H7 (cell line): Measurements from ENCODE around the gene MAN1B1. TPM values are rescaled to one million over a fixed set of nuclear protein-coding genes. Genes with fewer than 3 reads are reported as not detected.
"Not testable (repeated sequence)": the region's sequence is repeated elsewhere in the genome, so short reads cannot be mapped to it uniquely, and the experiment has no call there.

Source experiments
- DNase-seq: peaks from one replicate; pipeline ENCODE4 v3.0.0; 2012
- H3K27me3 ChIP-seq: 2 replicates; pipeline ENCODE4 v1.6.0; 2011; ENCODE audit warnings: mild to moderate bottlenecking, low read length; ENCODE audit not compliant: control insufficient read depth, insufficient read depth
- H3K36me3 ChIP-seq: replicated peaks from 2 replicates; pipeline ENCODE4 v1.5.1; 2011; ENCODE audit warnings: low read length; ENCODE audit not compliant: control insufficient read depth, insufficient read depth
- H3K4me3 ChIP-seq: 2 replicates; pipeline ENCODE4 v1.5.1; 2011; ENCODE audit warnings: low read depth, mild to moderate bottlenecking, control low read depth, low read length, moderate library complexity; ENCODE audit not compliant: insufficient read depth
- total RNA-seq: library from RNA; depleted of rRNA; stranded (reverse); fragments of >200 nt; shearing (Covaris generic); gene quantifications from 2 replicates; pipeline ENCODE4 v1.2.3, GENCODE V29; 2014

MAN1B1 gene
- total RNA-seq, 1 experiment from 2014 or later: 70.9 TPM

DNA sequence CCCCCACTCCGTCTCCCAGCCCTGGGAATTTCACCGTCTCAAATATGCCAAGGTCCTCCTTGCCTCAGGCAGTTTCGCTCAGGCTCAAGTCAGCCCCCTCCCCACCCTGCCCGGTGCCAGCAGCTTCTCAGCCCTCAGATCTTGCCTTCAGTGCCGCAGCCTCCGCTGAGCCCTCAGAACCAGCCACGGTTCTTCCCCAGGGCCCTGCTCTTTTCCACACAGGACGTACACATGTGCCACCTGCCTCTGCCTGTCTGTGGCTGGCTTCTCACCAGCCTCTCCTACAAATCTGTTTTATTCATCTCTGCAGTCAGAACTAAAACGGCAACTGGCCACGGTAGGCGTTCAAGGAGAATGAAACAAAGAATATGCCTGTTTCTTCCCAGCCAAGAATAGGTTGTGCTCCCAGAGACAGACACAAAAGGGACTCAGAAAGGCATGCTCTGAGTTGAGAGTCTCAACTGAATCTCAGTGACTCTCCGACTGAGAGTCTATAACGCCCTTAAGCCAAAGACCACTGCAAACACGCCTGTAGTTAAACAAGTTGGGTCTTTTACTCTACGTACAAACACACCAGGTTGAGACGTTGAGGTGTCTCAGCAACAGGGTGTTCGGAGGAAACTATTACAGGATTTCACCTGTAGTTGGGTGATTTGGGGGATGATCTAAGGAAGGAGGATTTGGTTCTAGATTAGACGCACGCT is 41.5 kb downstream of the MAN1B1 start:
- Histone ChIP-seq H3K36me3 (no peaks in the 10 kb centered on the region), H3K27me3 (peaks cover 8% of the 10 kb centered on the region), H3K4me3 (no peak overlapping the region; the same call in 1 of the 2 replicates)
- peak; percentile 51 for DNase-seq

DNA sequence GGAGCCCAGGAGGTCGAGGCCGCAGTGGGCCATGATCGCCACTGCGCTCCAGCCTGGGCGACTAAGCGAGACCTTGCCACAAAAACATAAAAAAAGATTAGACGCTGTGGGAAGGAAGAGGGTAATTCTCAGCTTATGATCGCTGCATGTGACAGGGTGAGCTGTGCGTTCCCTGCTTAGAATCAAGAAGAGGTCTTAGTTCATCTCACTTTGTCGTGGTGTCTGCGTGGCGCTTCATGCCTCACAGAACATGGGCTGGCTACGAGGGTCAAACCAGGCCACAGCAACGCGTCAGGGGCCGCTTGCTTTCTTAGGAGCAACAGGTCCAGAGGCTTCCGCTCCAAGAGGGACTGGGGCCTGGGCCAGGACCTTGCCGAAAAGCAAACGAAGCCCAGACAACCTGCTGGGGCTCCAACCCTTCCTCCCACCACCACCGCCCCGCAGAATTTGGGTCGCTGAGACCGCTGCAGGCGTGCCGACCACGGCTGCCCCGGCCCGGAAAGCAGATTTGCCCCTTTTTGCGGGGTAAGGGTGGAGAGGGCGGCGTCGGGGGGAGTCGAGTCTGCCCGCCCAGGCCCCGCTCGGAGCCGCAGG is 42.2 kb downstream of the MAN1B1 start:
- peak; percentile 72 for DNase-seq
- peak overlapping the region; percentile 81 for H3K4me3 ChIP-seq

DNA sequence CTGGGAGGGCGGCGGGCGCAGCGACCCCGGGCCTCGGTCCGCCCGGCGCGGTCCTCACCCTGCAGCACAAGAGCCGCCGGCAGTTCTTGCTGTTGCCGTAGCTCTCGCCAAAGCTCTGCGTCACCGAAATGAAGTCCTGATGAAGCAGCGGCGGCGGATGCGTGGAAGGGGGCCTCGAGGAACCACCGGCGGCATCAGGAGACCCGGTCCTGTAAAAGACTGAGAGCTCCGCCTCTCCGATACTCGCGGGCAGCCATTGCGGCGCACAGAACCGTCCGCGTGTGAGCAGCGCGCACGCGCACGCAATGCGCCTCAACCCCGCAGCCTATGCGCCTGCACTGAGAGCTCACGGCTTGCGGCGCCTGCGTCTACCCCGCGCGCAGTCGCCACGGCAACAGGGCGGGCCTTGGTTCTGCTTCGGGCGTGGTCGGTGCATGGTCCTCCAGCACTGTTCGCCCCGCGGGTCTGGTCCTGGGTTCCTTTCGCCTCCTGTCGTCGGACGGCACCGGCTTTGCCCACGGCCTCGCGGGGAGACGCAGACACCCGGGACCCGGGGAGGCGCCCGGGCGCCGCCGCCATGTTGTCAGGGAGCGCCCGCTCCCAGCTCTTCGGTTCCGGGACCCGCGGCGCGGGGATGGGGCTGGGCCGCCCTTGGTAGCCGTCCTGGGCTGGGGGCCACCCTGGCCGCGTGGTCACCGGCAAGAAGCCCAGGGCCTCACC is 42.8 kb downstream of the MAN1B1 start:
- DNase-seq: peak; percentile 98
- Histone ChIP-seq H3K4me3 (peak overlapping the region; percentile 81), H3K36me3 (no peaks in the 10 kb centered on the region), H3K27me3 (peaks cover 8% of the 10 kb centered on the region)

More for the DNA sequence above, 42.2 kb downstream of the MAN1B1 start:
- no peaks in the 10 kb centered on the region for H3K36me3 ChIP-seq
- peaks cover 8% of the 10 kb centered on the region for H3K27me3 ChIP-seq

DNA sequence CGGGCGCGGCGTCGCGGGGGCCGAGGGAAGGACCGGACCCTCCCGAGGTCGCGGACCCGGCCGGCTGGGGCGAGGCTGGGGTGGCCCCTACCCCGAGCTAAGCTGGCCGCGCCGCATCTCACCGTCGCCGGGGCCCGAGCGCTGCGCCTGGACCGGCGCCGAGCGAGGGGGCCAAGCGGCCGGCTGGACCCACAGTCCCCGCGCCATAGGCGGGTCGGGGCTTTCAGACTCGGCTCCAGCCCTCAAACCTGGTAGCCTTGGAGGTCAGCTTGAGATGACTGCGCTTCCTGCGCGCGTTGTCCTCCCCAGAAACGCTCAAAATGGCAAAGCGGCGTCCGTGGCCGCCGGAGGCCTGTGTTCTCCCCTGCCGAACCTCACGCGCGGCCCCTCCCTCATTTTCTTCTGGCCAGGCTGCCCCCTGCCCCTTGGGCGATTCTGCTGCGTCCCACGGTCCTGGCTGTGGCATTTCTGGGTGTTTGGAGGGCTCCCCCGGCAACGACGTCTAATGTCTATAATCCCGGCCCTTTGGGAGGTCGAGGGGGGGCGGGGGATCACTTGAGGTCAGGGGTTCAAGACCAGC is 43.5 kb downstream of the MAN1B1 start:
- Histone ChIP-seq H3K27me3 (peaks cover 8% of the 10 kb centered on the region), H3K4me3 (peak overlapping the region; percentile 81), H3K36me3 (no peaks in the 10 kb centered on the region)
- DNase-seq: no peak

DNA sequence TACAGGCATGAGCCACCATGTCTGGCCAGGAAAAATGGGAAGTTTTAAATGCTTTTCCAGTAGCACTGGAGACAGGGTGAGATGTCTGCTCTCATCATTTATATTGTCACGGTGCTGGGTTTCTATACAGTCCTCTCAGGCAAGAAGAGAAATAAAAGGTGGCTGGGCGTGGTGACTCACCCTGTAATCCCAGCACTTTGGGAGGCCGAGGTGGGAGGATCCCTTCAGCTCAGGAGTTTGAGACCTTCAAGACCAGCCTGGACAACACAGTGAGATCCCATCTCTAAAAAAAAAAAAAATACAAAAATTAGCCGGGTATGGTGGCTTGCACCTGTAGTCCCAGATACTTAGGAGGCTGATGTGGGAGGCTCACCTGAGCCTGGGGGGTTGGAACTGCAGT is 47.4 kb downstream of the MAN1B1 start:
- H3K4me3 ChIP-seq: no peak overlapping the region
- DNase-seq: no peak
- H3K36me3 ChIP-seq: no peaks in the 10 kb centered on the region
- H3K27me3 ChIP-seq: peaks cover 36% of the 10 kb centered on the region

DNA sequence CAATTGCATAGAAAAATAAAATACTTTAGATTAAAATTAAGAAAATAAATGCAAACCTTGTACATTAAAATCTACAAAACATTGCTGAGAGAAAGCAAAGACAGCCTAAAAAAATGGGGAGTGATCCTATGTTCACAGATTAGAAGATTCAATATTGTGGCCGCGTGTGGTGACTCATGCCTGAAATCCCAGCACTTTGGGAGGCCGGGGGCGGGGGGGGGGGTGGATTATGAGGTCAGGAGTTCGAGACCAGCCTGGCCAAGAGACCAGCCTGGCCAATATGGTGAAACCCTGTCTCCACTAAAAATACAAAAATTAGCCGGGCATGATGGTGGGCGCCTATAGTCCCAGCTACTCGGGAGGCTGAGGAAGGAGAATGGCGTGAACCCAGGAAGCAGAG is 48.4 kb downstream of the MAN1B1 start:
- DNase-seq, H3K4me3 ChIP-seq, H3K36me3 ChIP-seq: not testable (repeated sequence)
- H3K27me3 ChIP-seq: peaks cover 46% of the 10 kb centered on the region

DNA sequence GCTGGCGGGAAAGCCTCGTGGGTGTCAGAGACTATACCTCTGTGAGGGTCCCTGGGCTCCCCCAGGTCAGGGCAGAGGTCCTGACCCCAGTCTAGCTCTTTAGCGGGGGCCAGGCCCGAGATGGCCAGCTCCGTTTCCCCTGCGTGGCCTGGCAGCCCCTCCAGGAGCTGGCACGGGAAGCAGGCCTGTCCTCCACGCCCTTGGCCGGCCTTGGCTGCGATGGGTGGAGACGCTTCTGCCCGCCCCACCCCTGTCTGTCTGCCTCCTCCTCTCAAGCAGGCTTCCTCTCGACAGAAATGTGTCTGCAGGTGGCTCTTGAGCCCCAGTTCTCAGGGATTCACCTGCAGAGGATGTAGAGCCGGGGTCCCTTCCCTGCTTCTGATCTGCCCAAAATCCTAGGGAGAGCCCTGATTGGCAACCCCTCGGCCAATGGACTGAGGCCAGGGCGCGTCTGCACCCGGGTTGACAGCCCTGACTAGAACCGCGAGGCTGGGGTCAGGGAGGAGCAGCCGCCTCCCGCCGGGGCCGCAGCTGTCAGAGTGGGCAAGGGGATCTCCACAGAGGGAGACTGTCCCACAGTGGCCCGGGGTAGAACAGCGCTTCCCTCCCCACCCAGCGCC is 49.6 kb downstream of the MAN1B1 start:
- peaks cover 48% of the 10 kb centered on the region for H3K27me3 ChIP-seq
- H3K4me3 ChIP-seq: no peak overlapping the region
- DNase-seq: peak; percentile 86
- H3K36me3 ChIP-seq: no peaks in the 10 kb centered on the region

DNA sequence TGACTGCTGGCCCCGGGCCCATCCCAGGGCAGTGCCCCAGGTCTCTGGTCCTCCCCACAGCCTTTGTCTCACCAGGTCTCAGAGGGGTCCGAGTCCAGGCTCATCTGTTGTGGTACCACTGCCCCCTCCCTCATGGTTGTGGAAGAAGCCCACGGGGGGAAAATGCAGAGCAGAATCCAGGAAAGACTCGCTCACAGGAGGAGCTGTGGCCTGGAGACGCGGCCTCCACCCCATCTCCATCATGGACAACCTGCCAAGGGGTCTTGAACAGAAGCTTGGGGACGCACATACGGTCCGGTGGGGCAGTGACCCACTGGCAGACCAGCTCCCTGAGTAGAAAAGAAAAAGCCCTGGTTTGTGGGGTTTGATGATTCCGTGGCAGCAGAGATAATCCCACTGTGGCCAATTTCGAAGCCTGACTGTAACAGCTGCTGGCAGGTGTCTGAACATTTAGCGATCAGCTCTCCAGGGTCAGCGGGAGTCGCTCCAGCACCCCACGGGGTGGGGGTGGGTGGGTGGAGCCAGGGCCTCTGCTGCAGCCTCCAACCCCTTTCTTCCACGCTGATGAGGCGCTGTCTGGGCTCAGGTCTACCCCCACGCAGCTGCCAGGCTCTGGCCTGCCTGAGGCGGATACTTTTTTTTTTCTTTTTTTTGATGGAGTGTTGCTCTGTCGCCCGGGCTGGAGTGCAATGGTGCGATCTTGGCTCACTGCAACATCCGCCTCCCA is 50.3 kb downstream of the MAN1B1 start:
- H3K4me3 ChIP-seq: no peak overlapping the region
- DNase-seq: peak; percentile 49
- peaks cover 51% of the 10 kb centered on the region for H3K27me3 ChIP-seq
- H3K36me3 ChIP-seq: no peaks in the 10 kb centered on the region

DNA sequence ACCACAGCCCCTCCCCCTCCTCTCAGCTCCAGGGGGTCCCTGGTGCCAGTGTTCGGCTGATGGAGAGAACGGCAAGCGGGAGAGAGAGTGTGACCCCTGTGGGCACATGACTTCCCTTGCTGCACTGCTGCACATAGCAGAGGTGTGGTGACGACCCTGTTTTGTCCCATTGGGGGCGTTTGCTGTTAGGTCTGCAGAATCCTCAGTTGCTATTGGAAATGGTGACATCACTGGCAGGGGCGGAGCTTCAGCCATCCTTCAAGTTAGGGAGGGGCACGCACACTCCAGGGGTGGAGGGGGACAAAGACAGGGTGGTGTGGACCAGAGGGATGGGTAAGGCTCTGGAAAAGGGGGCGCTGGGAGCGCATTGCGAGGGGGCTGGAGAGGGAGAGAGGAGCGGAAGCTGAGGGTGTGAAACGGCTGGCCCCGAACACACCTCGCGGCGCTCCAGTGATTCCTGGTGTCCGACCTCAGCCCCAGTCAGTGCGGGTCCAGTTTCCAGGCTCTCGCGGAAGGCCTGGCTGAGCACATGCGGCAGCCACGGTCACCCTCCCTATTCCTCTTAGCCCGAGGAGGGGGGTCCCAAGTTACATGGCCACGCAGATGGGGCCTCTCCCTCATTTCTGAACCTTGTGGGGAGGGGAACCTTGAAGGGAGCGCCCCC is 51.4 kb downstream of the MAN1B1 start:
- peak overlapping the region; percentile 1; the same call in 1 of the 2 replicates for H3K4me3 ChIP-seq
- DNase-seq: peak; percentile 89
- peaks cover 55% of the 10 kb centered on the region for H3K27me3 ChIP-seq
- H3K36me3 ChIP-seq: no peaks in the 10 kb centered on the region

DNA sequence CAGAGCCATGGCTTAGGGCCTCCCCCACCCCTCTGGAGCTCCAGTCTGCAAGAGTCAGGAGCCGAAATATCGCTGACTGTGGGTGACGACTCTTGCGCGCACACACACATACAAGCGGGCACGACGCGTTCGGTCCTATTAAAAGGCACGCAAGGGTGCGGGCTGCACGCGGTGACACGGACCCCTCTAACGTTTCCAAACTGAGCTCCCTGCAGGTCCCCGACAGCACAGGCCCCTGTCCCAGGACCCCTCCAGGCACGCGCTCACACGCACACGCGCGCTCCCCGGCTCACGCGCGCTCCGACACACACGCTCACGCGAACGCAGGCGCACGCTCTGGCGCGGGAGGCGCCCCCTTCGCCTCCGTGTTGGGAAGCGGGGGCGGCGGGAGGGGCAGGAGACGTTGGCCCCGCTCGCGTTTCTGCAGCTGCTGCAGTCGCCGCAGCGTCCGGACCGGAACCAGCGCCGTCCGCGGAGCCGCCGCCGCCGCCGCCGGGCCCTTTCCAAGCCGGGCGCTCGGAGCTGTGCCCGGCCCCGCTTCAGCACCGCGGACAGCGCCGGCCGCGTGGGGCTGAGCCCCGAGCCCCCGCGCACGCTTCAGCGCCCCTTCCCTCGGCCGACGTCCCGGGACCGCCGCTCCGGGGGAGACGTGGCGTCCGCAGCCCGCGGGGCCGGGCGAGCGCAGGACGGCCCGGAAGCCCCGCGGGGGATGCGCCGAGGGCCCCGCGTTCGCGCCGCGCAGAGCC is 52.1 kb downstream of the MAN1B1 start, which contains the start of gene GRIN1:
TSS of gene GRIN1 (plus strand) at position 433 of the 746 bp plus-strand sequence. CDS start 333 bp downstream, outside the sequence.
- Histone ChIP-seq H3K27me3 (peaks cover 55% of the 10 kb centered on the region), H3K36me3 (no peaks in the 10 kb centered on the region), H3K4me3 (peak within 1 kb of the TSS; percentile 1; the same call in 1 of the 2 replicates)
- peak; percentile 96 for DNase-seq

DNA sequence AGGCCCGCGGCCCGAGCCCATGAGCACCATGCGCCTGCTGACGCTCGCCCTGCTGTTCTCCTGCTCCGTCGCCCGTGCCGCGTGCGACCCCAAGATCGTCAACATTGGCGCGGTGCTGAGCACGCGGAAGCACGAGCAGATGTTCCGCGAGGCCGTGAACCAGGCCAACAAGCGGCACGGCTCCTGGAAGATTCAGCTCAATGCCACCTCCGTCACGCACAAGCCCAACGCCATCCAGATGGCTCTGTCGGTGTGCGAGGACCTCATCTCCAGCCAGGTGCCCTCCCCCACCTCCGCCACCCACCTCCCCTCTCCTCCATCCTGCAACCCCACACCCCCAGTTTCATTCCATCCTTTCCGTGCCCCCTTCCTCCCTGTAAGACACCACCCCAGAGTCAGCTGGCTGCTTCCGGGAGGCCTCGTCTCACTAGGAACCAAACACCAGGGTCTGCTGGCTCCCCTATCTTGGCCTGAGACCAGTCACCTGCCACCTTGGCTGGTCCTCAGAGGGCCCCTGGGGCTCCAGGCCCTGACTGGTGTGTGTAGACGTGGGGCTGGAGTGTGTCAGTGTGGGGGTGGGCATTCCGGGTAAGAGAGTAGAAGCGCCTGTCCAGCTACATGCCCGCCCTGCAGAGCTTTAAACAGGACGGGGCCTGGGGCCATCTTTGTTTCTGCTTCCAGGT is 52.8 kb downstream of the MAN1B1 start:
- Histone ChIP-seq H3K27me3 (peaks cover 55% of the 10 kb centered on the region), H3K36me3 (no peaks in the 10 kb centered on the region), H3K4me3 (no peak overlapping the region)
- no peak for DNase-seq

DNA sequence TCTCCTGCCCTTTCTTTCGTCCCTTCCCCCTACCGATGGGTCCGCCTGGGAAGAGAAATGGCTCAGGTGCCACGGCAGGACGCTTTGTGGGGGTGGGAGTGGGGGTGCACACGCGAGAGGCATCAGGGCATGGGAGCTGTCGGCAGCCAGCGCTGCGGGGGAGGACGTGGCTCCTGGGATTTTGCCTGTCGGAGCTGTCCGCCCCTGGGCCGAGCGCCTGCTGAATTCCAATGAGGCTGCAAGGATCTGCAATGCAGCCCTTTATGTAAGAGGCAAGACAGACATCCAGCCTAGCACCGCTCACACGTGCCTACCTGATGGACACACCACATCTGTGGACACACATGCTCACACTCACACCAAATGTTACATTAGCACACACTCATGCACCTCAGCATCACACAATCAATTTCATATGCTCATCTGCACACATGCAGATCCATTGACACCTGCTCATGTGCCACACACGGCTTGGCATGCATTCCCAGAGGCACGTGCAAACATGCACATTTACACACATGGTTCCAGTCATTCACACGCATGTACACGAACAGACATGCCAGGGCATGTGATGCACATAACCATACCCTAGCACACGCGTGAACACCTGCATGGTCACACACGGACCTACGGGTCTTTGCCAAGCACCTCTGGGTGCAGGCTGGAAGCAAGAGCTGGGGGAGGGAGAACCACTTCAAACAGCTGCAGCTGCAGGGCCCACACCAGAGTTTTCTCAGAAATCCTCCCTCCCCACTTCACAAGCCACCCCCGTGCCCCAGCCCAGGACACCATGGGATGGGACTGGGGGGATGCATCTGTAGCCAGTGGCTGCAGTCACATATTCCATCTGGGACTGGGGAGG is 53.6 kb downstream of the MAN1B1 start:
- peak; percentile 68 for DNase-seq
- no peaks in the 10 kb centered on the region for H3K36me3 ChIP-seq
- peaks cover 55% of the 10 kb centered on the region for H3K27me3 ChIP-seq
- H3K4me3 ChIP-seq: no peak overlapping the region
